UCSD-AML1 (cell line): ENCODE measurements around the gene SLC13A1.
"Not testable (repeated sequence)": the region's sequence is repeated elsewhere in the genome, so short reads cannot be mapped to it uniquely, and the experiment has no call there.

ENCODE experiments used
- DNase-seq: peaks from one replicate; lab custom pipeline; 2025; ENCODE audit not compliant: unreplicated experiment; lab: John Stamatoyannopoulos, UW

SLC13A1 gene, protein sequence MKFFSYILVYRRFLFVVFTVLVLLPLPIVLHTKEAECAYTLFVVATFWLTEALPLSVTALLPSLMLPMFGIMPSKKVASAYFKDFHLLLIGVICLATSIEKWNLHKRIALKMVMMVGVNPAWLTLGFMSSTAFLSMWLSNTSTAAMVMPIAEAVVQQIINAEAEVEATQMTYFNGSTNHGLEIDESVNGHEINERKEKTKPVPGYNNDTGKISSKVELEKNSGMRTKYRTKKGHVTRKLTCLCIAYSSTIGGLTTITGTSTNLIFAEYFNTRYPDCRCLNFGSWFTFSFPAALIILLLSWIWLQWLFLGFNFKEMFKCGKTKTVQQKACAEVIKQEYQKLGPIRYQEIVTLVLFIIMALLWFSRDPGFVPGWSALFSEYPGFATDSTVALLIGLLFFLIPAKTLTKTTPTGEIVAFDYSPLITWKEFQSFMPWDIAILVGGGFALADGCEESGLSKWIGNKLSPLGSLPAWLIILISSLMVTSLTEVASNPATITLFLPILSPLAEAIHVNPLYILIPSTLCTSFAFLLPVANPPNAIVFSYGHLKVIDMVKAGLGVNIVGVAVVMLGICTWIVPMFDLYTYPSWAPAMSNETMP

DNA sequence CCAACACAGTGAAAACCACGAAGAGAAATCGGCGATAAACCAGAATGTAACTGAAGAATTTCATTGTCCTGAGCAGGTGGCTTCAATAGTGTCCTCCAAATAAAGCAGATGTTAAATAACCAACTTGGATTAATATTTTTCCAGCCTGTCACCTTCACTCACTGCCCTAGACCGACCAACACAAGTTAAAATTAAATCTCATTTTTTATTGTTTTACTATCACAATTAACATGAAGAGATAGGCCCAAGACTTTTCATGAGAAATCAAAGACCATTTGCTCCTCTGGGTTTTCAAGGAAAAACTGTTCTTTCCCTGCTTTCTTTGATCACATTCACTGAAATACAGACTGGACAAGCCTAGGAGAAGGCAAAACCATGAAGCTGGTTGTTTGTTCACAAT, at the start of gene SLC13A1:
TSS of gene SLC13A1 (minus strand) at position 87 of the 400 bp plus-strand sequence. CDS start at position 64, 23 bp downstream.
- no peak for DNase-seq

DNA sequence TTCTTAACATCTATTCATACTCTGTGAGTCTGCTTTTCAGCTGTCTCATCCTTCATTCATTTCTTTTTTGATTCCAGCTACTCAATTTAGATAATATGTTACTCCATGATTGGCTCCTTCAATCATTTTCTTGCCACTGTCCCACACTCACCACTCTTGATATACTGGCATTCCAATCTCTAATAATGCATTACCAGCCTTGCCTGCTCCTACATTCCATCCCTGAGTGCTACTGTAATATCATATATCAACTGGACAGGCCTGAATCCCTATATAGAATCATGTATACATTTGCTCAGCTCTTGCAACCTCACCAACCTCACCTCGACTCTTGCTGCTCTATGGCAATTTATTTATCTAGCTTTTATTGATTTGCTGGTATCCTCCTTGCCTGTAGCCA, 45.0 kb upstream of the SLC13A1 start:
- no peak for DNase-seq

DNA sequence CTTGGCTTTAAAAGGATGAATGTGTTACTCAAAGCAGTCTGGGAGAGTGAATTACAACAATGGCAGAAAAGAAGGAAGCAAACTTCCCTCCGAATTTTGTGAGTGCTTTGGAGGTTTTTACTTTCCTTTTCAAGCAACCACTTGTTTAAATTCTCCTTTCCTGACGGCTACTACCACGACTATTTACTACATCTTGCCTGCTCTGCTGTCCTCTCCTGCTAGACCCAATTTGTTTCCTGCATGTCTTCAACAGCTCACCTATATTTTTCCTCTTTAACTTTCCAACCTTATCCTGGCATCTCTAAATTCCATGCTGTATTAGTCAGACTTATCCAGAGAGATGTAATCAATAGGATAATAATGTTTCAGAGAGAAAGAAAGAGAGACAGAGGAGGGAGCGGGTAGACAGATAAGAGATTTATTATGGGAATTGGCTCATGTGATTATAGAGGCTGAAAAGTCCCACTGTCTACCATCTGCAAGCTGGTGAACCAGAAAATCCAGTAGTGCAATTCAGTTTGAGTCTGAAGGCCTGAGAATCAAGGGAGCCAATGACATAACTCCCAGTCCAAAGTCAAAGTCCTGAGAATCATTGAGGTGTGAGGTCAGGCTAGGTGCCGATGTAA, 42.8 kb upstream of the SLC13A1 start:
- DNase-seq, result no peak

DNA sequence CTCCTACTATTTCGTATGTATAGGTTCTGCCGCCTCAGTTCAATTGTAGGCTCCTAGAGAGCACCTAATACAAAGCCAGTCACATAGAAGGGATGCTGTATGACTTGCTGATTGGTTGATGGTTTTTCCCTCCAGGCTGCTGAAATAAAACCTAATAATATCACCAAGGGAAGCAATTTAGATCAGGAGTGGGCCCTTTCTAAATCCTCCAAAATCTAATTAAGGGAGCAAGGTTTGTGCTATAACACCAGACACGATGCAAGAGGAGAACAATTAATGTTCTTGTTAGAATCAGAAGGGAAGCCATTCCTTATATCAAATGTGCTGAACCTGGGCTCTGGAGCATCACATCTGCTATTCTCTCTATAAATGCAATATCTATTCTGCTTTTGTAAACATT, 42.0 kb upstream of the SLC13A1 start:
- no peak for DNase-seq

DNA sequence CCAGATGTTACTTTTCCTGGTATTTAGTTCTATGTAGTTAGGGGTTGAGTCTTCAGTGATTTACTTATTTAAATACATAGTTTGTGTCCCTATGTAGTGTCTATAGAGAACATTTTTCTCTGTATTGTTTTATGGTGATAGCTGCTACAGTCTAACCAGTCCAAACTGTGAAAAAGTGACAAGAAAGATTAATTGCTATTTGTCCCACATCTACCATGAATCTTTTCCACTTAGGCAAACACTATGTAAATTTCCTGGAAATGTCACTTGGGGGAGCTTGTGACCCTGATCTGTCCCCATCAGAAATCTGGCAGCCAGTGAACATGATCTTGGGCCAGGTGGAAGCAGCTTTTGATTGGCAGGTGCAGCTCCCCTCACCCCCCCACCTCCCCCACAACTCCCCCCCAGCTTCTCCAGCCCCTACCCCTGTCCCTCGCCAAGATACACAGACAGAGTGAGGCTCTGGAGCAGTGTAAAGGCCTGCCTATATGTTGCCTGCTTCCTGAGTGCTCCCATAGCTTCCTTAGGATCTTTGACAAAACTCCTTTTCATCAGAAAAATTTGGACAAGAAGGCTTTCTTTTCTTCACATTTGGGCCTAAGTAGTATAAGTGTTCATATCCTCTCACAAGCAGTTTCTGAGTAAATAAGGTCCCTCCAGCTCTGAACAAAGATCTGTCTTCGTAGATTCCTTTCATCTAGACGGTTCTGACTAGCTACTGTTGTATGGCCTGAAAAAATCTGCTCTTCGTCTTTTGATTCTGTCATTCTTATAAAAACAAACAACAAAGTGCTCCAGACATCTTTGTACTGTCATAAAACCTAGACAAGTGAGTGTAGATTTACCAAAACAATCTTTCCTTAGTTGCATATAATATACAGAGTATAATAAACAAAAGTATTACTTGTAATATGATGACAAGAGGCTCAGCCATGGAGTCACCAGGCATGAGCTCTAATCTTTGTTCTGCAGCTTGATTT, 31.5 kb upstream of the SLC13A1 start:
- no peak for DNase-seq

DNA sequence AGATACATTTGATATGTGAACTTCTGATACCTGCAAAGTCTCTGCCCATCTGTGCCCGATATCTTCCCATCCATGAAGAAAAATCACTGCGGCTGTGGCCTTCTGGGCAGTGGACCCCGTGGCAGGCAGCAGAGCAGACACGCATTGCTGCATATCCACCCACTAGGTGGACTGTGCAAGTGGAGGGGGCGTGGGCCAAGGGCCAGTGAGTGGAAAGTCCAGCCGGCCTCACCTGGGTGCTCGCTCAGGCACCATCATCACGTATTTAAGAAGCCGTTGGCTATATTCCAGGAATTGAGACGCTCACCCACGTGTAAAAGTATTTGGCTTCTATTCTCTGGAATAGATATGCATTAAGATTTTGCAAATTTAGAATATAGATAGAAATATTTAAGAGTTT, 30.8 kb upstream of the SLC13A1 start:
- no peak for DNase-seq

DNA sequence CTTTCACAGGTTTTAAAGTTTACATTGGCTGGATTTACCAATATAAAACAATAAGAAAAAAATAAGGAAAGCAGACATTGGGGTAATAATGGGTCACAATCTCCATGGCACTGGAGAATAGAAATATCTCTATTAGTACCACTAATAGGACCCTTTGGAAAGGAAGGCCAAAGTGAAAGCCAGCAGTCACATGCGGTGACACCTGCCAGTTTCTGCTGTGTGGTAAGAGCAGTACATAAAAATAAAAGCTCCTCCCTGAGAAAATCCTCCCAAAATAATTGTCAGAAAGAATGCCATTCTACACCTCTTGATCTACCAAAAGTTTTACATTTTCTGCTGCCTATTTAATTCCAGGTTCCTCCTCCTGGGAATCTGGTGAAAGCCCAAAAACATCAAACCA, 30.4 kb upstream of the SLC13A1 start:
- DNase-seq, result no peak

DNA sequence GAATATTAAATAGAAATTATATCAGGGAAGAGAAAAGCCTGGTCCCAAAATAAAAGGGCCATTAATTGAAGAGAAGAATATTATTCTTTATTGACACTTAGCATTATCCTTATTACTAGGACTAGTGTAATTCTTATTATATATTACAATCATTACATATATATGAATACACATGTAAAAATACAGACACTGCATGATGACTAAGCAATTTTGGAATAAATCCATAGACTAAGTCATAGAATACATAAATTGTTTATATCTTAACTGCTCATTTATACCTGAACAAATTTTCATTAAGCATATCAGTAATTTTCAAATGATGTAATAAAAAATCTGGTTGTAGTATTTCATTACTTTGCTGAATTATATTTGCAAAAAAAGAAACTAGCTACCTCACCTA, 29.7 kb upstream of the SLC13A1 start:
- DNase-seq, result no peak

DNA sequence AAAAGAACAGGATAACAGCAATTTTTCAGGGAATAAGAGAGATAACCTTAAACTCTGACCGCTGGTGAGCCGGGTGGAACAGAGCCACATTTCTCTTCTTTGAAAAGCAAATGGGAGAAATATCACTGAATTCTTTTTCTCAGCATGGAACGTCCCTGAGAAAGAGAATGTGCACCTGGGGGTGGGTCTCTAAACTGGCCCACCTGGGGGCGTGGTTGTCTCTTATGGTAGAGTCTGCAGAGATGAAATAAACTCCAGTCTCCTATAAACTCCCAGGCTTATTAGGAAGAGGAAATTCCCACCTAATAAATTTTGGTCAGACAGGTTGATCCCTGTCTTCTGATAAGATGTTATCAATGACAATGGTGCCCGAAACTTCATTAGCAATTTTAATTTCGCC, 27.9 kb upstream of the SLC13A1 start:
- not testable (repeated sequence) for DNase-seq

DNA sequence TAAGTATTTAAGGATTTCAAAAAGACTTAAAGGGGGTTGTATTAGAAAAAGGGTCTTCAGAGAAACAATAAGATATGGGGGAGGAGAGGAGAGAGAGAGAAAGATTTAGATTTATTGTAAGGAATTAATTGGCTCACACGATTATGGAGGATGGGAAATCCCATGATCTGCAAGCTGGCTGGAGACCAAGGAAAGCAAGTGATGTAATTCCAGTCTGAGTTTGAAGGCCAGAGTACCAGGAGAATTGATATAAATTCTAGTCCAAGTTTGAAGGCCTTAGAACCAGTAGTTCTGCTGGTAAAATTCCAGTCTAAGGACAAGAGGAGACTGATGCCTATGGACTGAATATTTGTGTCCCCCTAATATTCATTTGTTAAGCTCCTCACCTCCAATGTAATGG, 20.6 kb upstream of the SLC13A1 start:
- DNase-seq, result no peak

DNA sequence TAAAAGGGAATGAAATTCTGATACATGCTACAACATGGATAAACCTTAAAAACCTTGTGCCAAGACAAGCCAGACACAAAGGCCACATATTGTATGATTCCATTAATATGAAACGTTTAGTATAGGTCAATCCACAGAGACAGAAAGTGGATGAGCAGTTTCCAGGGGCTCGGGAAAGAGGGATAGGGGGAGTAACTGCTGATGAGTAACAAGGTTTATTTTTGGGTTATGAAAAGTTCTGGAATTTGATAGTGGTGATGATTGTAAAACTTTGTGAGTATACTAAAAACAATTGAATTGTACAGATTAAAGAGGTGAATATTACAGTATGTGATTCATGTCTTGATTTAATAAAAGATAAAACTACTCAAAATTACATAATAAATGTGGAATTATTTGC, 19.1 kb upstream of the SLC13A1 start:
- no peak for DNase-seq

DNA sequence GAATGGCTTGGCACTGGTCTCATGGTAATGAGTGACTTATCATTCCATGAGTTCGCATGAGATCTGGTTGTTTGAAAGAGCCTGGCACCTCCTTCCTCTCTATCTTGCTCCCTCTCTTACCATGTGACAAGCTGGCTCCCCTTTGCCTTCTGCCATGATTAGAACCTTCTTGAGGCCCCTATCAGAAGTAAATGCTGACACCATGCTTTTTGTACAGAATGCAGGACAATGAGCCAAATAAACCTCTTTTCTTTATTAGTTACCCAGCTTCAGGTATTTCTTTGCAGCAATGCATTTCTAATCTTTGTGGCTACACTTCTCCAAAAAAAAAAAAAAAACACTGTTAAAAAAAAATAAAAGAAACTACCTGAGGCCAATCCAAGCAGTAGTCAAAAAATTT, 17.1 kb upstream of the SLC13A1 start:
- DNase-seq, result no peak

DNA sequence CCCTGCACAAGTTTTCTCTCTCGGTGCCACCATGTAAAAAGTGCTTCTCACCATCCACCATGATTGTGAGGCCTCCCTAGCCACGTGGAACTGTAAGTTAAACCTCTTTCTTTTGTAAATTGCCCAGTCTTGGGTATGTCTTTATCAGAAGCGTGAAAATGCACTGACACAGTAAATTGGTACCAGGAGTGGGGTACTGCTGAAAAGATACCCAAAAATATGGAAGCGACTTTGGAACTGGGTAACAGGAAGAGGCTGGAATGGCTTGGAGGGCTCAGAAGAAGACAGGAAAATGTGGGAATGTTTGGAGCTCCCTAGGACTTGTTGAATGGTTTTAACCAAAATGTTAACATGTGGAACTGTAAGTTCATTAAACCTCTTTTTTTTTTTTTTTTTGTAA, 15.6 kb upstream of the SLC13A1 start:
- DNase-seq, result no peak

DNA sequence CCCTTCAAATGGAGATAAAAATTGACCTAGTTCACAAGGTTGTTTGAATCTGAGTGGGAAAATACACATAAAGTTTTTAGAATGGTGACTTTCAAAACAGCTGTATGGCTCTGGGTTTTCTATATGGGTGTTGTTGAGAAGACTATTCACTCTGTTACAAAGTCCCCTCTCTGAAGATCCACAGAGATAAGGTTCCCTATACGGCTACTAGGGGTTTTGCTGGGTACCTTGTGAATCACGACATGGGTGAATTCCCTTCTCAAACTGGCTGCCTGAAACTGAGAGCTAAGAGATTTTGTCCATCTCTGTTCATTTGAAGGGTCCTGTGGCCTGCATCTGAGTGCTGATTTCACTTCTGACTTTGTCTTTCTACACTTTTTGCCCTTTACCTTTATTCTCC, 11.8 kb upstream of the SLC13A1 start:
- no peak for DNase-seq

DNA sequence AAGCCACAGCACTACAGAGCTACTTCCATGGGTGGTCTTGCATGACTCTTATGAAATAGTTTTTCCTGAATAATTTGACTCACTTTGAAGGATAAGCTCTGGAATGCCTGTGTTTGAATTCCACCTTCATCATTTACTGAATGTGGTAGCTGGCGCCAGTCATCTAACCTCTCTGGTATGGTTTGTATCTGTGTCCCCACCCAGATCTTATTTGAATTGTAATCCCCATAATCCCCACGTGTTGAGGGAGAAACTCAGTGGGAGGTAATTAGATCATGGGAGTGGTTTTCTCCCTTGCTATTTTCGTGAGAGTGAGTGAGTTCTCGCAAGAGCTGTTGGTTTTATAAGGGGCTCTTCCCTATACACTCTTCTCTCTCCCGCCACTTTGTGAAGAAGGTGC, 11.2 kb upstream of the SLC13A1 start:
- no peak for DNase-seq

DNA sequence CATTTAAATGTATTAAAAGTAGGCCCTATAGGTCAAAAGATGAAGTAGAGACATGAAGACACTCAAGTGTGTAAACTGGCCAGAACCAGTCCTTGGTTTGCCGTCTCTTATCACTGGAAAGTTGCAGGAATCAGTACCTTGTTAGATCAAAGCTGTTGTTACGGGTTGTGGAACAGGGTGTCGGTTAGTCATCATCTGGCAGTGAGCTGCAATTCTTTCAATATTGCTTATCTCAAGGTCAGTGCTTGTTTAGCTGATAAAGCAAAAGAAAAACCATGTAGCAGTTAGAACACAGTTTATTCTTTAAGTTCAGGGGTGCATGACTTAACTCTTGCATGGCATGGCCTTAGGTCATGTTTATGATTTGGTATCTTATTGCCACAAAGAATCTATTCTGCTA, 10.0 kb upstream of the SLC13A1 start:
- no peak for DNase-seq

DNA sequence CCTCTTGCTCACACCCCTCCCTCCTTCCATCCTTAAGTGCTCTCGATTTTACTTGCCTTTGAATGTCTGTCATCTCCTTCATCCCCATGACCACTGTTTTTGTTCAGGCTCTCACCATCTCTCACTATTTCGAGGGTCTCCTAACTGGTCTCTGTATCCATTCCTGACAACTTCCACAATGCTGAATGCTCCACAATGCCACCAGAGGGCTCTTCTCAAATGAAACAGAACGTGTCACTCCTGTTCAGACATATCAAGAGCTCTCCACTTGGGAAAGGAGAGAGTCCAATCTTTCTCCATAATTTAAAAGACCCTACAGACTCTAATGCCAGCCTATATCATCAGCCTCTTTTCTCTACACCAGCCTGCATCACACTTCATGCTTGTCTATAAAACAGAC, 9.0 kb upstream of the SLC13A1 start:
- DNase-seq, result no peak

DNA sequence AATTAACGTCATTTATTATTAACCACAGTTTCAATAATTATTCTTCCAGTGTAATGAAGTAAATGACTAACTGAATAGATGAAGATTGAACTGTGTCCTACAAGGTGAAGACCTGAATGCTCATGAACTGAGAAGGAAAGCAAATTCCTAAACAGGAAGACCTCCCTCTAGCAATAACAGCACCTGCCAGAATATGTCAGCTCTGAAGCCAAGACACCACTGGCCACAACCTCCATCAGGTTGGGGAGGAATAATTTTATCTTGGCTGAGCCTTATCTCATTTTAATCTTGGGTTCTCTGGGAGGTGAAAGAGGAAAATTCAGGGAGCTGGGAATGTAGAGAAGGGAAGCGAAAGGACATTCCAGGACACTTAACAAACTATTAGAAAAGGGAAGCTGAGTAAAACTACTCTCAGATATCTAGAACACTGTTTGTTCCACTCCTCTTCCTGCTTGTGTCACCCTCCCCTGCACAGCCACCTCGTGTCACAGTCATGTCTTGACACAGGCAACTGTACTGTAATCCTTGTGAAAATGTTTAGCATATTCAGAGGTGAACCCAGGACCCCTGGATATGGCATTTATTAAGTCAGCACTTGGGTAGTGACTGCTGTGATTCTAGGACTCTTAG, 4.6 kb upstream of the SLC13A1 start:
- no peak for DNase-seq

DNA sequence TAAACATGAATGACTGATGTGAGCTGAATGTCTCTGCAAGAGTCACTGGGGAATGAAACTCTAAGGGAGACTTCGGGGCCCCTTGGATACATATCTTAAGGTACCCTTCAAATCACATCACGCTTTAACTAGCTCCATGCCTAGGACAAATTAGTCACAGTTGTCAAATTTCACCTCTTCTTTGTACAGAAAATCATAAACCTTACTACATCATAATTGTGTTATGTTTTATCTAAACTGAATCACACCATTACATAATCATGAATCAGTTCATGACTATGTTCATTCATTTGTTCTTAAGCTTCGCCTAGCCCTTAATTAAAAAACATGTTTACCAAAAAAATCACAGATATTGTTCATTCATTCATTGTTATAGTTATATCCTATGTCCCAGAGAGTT, 2.1 kb upstream of the SLC13A1 start:
- DNase-seq, result no peak
